Parathyroid adenoma (tissue), 2 donors: ENCODE data around the gene IGSF5.
"Not testable (repeated sequence)": the region's sequence is repeated elsewhere in the genome, so short reads cannot be mapped to it uniquely, and the experiment has no call there.

ENCODE experiments used
- H2AFZ ChIP-seq: fragments of 300-600 bp; sonication (generic); one replicate; pipeline ENCODE4 v1.7.0; 2017; ENCODE audit warnings: antibody characterized with exemption, mild to moderate bottlenecking
- H3K27ac ChIP-seq: fragments of 300-600 bp; sonication (generic); one replicate; pipeline ENCODE4 v1.7.0; 2017
- H3K27me3 ChIP-seq: fragments of 300-600 bp; sonication (generic); one replicate; pipeline ENCODE4 v1.7.0; 2017; ENCODE audit warnings: low read length; ENCODE audit not compliant: control insufficient read depth, insufficient read depth
- H3K36me3 ChIP-seq: fragments of 300-600 bp; sonication (generic); one replicate; pipeline ENCODE4 v1.7.0; 2017; ENCODE audit warnings: low read length; ENCODE audit not compliant: control insufficient read depth, insufficient read depth
- H3K4me1 ChIP-seq: fragments of 300-600 bp; sonication (generic); one replicate; pipeline ENCODE4 v1.7.0; 2017; ENCODE audit warnings: control low read depth
- H3K4me2 ChIP-seq: fragments of 300-600 bp; sonication (generic); one replicate; pipeline ENCODE4 v1.7.0; 2017; ENCODE audit warnings: low read length
- H3K4me3 ChIP-seq: fragments of 300-600 bp; sonication (generic); one replicate; pipeline ENCODE4 v1.7.0; 2017; ENCODE audit warnings: low read depth, low read length
- H3K79me2 ChIP-seq: fragments of 300-600 bp; sonication (generic); one replicate; pipeline ENCODE4 v1.7.0; 2017; ENCODE audit warnings: control low read depth
- H3K9ac ChIP-seq: fragments of 300-600 bp; sonication (generic); one replicate; pipeline ENCODE4 v1.7.0; 2017; ENCODE audit warnings: mild to moderate bottlenecking
- H3K9me3 ChIP-seq: fragments of 300-600 bp; sonication (generic); one replicate; pipeline ENCODE4 v1.7.0; 2017; ENCODE audit warnings: low read length; ENCODE audit not compliant: control insufficient read depth
- CTCF ChIP-seq: fragments of 300-600 bp; sonication (generic); IDR thresholded peaks from one replicate; pipeline ENCODE4 v1.7.0; 2017; ENCODE audit warnings: antibody characterized with exemption, mild to moderate bottlenecking
- donor health status: primary hyperparathyroidism.

The IGSF5 gene

GRCh38 chr21:39730418-39731157, 14.4 kb upstream of the IGSF5 start:
- TF ChIP-seq CTCF: no peak
- no peaks in the 10 kb centered on the region for H3K9me3 ChIP-seq
- no peak overlapping the region for H3K27ac ChIP-seq
- no peak overlapping the region for H3K4me3 ChIP-seq
- no peaks in the 10 kb centered on the region for H3K4me1 ChIP-seq
- H3K4me2 ChIP-seq: no peak overlapping the region
- no peaks in the 10 kb centered on the region for H3K79me2 ChIP-seq
- H3K9ac ChIP-seq: no peak overlapping the region
- no peaks in the 10 kb centered on the region for H3K27me3 ChIP-seq
- no peaks in the 10 kb centered on the region for H3K36me3 ChIP-seq
- no peak overlapping the region for H2AFZ ChIP-seq

GRCh38 chr21:39736716-39737115, 8.3 kb upstream of the IGSF5 start:
- H3K4me2 ChIP-seq: no peak overlapping the region
- H3K9ac ChIP-seq: no peak overlapping the region
- H2AFZ ChIP-seq: no peak overlapping the region
- H3K36me3 ChIP-seq: no peaks in the 10 kb centered on the region
- H3K9me3 ChIP-seq: no peaks in the 10 kb centered on the region
- no peak for TF ChIP-seq CTCF
- no peaks in the 10 kb centered on the region for H3K27me3 ChIP-seq
- no peak overlapping the region for H3K4me3 ChIP-seq
- no peak overlapping the region for H3K27ac ChIP-seq
- H3K79me2 ChIP-seq: no peaks in the 10 kb centered on the region
- no peaks in the 10 kb centered on the region for H3K4me1 ChIP-seq

- no peak for TF ChIP-seq CTCF
- Histone ChIP-seq H3K36me3 (no peaks in the 10 kb centered on the region), H3K79me2 (no peaks in the 10 kb centered on the region), H3K9me3 (no peaks in the 10 kb centered on the region), H3K27ac (no peak overlapping the region), H3K4me1 (no peaks in the 10 kb centered on the region), H3K27me3 (no peaks in the 10 kb centered on the region), H3K4me2 (no peak overlapping the region), H3K9ac (no peak overlapping the region), H3K4me3 (no peak overlapping the region), H2AFZ (no peak overlapping the region)
Observed at GRCh38 chr21:39737376-39738000, 7.5 kb upstream of the IGSF5 start.

GRCh38 chr21:39738566-39738965, 6.4 kb upstream of the IGSF5 start:
- no peak overlapping the region for H2AFZ ChIP-seq
- no peaks in the 10 kb centered on the region for H3K9me3 ChIP-seq
- no peaks in the 10 kb centered on the region for H3K79me2 ChIP-seq
- H3K27me3 ChIP-seq: no peaks in the 10 kb centered on the region
- H3K4me2 ChIP-seq: no peak overlapping the region
- no peak overlapping the region for H3K27ac ChIP-seq
- no peaks in the 10 kb centered on the region for H3K4me1 ChIP-seq
- H3K36me3 ChIP-seq: no peaks in the 10 kb centered on the region
- no peak for TF ChIP-seq CTCF
- no peak overlapping the region for H3K4me3 ChIP-seq
- H3K9ac ChIP-seq: no peak overlapping the region

GRCh38 chr21:39739531-39739930, 5.5 kb upstream of the IGSF5 start:
- H3K4me1 ChIP-seq, H3K36me3 ChIP-seq, H3K4me3 ChIP-seq, H3K27me3 ChIP-seq, H2AFZ ChIP-seq, H3K9me3 ChIP-seq, H3K79me2 ChIP-seq, H3K27ac ChIP-seq, H3K9ac ChIP-seq, H3K4me2 ChIP-seq: not testable (repeated sequence)

GRCh38 chr21:39742561-39742960, 2.4 kb upstream of the IGSF5 start:
- H3K4me1 ChIP-seq, H3K9me3 ChIP-seq, H3K36me3 ChIP-seq, H3K79me2 ChIP-seq, H2AFZ ChIP-seq, H3K4me3 ChIP-seq, H3K4me2 ChIP-seq, H3K27me3 ChIP-seq, H3K9ac ChIP-seq, H3K27ac ChIP-seq: not testable (repeated sequence)

GRCh38 chr21:39745332-39745731, 349 bp downstream of the IGSF5 start:
- not testable (repeated sequence) for H3K27ac ChIP-seq, H3K4me3 ChIP-seq, H3K79me2 ChIP-seq, H3K4me2 ChIP-seq, H3K27me3 ChIP-seq, H3K9me3 ChIP-seq, H2AFZ ChIP-seq, H3K4me1 ChIP-seq, H3K9ac ChIP-seq, H3K36me3 ChIP-seq
